DMS53 treated with DMSO at 0.1 percent for 48 hours (cell line): ENCODE results near the gene WDR18.

Experiments used
- DNase-seq: peaks from one replicate; lab custom pipeline; 2025; ENCODE audit not compliant: unreplicated experiment; lab: John Stamatoyannopoulos, UW

Gene WDR18

DNA sequence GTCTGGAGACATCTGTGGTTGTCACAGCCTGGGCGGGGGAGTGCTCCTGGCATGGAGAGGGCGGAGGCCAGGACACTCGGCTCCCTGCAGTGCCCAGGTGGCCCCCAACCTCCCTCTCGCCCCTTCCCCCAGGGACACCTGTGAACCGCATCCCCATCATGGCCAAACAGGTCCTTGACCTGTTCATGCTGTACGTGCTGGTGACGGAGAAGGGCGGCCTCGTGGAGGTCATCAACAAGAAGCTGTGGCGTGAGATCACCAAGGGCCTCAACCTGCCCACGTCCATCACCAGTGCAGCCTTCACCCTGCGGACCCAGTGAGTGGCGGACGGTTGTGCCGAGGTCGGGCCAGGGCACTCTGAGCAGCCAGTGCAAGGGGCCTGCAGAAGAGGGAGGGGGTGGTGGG lies 20.0 kb upstream of the WDR18 start:
- no peak for DNase-seq

DNA sequence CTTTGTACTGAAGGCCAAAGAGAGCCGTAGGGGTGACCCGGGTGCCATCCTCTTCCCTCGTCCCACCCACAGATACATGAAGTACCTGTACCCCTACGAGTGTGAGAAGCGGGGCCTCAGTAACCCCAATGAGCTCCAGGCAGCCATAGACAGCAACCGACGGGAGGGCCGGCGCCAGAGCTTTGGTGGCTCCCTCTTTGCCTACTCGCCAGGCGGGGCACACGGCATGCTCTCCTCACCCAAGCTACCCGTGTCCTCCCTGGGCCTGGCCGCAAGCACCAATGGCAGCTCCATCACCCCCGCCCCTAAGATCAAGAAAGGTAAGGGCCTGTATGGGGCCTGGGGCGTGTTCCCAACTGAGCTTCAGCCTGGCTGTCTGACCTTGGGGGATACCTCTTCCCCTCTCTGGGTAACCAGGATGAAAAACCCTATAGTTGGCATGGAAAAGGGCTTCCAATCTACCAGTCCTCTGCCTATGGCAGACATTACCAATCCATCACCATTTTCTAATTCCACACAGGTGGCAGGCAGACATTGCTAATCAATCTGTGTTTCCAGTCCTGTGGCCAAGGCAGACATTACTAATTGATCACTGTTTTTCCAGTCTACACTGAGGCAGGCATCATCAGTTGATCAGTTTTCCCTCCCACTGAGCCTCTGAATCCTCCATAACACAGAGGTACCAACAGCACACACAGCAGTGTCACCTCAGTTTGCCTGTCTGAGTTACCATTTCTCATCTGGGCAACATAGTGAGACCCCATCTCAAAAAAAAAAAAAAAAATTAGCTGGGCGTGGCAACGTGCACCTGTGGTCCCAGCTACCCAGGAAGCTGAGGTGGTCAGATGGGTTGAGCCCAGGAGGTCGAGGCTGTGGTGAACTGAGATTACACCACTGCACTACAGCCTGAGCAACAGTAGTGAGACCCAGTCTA lies 19.1 kb upstream of the WDR18 start:
- no peak for DNase-seq

DNA sequence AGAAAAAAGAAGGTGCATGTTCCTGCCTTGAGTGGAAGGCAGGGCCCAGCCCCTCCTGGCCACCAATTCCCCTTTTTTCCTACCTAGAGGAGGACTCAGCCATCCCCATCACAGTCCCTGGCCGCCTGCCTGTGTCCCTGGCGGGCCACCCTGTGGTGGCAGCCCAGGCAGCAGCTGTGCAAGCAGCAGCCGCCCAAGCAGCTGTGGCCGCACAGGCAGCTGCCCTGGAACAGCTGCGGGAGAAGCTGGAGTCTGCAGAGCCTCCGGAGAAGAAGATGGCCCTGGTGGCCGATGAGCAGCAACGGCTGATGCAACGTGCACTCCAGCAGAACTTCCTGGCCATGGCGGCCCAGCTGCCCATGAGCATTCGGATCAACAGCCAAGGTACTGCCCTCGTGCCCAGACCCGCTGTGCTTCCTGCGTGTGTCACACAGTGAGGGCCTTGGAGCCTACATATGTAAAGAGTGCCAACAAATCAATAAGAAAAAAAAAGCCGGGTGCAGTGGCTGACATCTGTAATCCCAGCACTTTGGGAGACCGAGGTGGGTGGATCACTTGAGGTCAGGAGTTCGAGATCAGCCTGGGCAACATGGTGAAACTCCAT lies 17.6 kb upstream of the WDR18 start:
- no peak for DNase-seq

DNA sequence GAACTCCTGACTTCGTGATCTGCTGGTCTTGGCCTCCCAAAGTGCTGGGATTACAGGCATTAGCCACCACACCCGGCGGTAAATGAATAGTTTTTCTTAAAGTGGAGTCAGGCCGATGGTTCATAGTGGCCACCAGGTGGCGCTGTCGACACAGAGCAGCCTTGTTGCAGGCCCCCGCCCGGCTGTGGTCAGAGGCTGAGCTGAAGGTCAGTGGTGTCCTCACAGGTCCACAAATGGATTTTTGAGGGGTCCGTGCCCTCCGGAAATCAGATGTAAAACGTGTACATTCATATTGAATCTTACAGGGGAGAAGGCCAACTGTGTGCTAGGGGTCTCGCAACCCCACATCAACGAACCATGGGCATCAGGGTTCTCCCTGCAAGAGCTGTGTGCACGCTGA lies 13.4 kb upstream of the WDR18 start:
- DNase-seq = no peak

DNA sequence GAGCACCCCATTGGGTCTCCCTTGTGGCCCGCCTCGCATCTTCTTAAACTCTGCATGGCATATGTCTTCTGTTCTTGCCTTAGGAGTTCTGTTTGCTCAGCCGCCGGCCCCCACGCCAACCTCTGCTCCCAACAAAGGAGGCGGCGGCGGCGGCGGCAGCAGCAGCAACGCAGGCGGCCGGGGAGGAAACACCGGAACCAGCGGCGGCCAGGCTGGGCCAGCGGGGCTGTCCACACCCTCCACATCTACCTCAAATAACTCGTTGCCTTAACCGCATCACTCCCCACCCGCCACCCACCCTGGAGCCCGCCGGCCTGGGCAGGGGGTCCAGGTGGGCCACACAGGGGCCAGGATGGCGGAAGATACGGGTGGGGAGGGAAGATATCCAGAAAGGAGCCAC lies 12.3 kb upstream of the WDR18 start:
- no peak for DNase-seq

DNA sequence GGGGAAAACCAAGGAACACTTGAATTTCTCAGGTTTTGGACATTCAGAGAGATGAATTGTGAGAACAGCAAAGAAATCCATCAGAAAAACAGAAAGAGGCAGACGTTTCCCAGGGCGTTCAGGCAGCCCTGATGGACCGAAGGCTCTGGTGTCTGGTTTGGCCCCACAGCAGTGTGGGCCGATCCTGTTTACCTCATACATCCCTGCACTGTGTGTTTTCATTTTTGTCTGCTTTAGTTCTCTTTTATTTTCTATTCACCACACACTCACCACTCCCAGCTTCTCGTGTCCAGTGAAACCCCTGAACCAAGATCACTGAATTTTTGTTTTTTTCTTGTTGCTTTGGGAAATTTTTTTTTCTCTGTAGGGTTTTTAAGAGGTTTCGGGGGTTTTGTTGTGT lies 11.9 kb upstream of the WDR18 start:
- no peak for DNase-seq

DNA sequence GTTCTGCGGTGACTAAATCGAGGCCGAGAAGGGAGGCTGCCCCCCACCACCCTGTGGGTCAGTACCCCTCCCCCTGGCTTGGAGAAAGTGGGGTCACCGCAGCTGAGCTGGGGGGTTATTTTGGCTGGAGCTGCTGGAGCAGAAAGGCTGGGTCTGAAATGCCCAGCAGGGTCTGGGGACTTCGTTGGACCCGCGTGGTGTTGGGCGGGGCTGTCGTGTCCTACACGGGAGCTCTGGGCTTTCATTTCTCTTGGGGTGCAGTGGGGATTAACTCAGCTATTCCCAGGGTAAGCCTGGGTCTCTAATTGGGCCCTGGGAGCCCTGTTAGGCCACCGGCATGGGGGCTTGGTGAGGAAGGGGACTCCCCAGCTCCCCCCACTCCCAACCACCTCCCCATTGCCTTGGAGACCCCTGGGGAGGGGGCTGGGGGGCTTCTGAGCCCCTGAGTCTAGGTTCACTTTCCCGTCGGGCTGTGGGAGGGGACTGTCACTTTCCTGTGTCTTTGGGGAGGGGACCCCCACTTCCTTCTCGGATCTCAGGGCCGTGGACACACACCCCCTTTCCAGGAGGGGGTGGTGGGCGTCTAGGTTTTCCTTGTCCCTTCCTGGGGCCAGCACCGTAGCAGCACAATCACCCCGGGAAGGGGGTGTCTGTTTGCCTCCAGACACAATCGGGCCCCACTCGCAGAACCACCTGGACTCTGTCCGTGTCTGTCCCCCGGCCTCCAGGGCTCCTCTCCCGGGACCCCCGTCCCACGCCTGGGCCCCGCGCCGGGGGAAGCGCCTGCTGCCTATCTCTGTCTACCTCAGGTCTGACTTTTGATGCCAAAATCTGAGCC lies 10.2 kb upstream of the WDR18 start:
- no peak for DNase-seq

DNA sequence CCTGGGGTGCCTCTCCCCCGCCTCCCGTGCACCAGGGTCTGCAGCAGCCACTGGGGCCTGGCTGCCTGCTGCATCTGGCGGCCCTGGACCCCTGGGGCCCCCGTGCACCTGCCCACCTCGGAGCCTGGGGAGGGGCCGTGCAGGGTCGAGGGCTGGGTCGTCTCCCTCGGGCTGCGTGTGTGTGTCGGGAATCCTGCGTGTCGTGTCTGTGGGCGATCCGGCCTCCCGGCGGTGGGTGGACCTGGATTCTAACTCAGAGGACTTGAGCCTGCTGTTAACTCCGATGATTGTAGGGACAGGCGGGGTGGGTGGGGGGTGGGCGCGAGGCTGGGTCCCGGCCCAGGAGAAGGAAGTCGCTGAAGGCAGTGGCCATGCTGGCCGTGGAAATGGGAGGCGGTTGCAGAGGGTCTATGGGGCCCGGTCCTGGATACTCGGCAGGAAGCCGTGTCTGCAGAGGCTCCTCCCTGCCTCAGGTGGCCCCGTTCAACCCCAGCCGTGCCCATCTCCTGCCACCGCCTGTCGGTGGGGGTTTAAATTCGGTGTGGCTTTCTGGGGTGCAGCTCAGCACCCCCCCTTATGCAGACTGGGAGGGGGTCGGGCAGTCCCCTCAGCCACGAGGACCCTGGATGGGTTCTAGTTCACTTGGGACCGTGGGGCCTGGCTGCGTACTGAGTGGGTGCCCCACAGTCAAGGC lies 9.4 kb upstream of the WDR18 start:
- DNase-seq = no peak

DNA sequence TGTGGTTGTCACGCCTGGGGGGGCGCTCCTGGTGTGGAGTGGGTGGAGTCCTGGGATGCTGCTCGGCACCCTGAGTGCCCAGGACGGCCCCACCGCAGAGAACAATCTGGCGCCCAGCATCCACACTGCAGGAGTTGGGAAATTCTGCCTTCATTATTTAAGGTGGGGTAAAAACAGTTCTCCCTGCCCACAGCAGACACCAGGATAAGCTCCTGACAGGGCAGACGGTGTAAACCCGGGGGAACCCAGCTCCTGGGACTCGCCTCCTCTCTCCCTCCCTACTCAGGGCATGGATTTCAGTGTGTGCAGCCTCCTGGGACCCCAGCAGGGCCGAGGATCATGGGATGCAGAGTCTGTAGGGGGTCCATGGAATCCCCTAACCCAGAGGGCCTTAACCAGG lies 7.7 kb upstream of the WDR18 start:
- no peak for DNase-seq

DNA sequence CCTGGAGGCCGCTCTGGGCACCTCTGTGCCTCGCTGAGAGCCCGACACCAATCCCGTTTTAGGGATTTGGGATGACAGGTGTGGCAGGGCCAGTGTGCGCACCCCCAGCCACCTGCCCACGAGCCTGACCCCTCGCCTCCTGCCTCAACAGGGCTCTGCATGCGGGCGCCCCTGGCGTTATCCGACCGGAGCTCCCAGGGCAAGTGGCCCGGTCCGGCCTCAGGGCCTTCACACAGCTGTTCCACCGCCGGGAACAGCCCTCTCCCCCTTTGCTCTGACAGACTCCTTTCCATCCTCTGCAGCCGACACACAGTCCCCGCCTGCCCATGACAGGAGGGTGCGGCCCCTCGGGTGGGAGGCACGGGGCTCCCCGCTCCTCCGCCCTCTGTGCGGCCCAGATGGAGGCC lies 7.1 kb upstream of the WDR18 start:
- DNase-seq = no peak

DNA sequence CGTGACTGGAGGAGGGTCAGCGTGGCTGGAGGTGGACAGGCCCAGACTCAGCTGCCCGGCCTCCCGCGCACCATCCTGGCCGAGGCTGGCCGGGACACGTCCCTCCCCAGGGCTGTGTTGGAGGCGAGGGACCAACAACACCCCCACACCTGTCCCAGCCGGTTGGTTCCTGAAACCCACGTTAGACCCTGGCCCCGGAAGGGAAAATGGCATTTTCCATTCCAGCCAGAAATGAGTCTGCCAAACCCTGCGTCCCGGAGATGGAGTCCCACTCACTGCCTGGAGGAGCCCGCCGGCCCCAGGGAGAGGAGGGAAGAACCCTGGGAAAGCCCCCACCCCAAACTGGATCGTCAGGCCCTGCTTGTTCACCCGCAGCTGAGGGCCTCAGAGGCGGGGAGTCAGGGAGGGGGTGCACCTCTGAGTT lies 4.8 kb upstream of the WDR18 start:
- no peak for DNase-seq

DNA sequence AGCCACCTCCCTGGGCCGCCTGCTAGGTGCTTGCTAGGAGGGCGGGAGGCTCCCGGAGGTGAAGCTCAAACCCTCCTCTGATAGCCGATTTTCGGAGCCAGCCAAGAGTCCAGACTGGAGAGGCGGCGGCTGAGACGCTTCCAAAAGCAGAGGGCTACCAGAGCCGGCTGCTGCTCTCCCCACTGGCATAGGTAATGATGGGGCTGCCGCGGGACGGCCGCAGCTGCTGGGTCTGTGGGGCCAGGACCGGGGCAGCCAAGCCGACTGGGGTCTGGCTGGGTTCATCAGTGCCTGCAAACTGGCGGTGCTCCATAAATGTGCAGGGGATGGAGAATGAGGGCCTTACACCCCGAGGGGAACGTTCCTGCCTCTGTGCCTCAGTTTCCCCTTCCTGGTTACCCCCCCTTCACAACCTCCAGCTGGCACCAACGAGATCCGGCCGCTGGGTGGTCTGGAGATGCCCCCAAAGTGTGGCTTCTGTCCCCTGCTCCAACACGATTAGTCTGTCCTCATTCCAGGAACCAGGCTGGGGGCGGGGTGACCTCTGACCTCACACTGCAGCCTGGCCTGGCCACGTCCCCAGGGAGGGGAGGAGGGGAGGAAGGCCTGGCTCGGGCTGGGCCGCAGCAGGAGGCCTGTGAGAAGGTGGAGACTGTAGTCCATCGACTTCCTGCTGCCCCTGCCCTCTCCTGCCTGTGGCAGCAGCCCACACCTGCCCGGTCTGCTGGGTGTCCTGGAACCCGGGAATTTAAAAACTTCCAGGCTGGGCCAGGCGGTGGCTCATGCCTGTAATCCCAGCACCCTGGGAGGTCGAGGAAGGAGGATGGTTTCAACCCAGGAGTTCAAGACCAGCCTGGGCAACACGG lies 3.8 kb upstream of the WDR18 start:
- DNase-seq = no peak

DNA sequence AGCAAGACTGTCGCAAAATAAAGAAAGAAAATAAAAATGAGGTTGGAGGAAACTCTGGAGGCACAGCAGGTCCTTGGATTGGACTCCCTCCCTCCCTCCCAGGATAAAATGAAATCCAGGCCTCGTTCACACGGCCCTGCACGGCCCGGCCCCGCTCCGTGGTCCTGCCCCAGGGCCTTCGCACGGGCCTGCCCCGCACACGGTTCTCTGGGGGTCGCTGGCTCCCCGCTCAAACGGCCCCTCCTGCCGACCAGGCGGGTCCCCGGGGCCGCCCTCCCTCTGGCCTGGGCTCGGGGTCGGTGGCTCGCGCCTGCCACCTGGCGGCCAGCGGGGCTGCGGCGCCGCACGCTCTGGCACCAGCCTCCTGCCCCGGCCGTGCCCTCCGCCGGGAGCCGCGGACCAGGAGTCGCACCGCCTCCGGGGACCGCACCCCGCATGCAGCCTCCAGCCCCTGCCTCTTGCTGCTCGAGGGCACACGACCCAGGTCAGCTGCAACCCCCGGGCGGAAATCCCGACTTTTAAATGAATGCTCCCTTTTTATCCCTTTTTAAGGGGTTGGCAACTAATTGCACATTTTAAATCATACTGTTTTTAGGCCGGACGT lies 1.5 kb upstream of the WDR18 start:
- no peak for DNase-seq

DNA sequence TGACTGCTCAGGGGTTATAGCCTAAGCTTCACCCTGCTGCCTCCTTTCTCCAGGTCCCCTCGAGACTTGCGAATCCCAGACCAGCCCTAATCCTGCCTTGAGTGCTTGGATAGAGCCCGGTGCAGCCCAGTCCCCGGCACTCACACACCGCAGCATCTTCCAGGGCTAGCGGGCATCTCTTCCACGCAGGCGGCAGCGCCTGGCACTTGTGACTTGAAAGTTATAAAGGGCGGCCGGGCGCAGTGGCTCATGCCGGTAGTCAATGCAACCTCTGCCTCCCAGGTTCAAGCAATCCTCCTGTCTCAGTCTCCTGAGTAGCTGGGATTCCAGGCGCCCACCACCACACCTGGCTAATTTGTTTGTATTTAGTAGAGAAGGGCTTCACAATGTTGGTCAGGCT lies 1.9 kb downstream of the WDR18 start:
- DNase-seq = no peak

DNA sequence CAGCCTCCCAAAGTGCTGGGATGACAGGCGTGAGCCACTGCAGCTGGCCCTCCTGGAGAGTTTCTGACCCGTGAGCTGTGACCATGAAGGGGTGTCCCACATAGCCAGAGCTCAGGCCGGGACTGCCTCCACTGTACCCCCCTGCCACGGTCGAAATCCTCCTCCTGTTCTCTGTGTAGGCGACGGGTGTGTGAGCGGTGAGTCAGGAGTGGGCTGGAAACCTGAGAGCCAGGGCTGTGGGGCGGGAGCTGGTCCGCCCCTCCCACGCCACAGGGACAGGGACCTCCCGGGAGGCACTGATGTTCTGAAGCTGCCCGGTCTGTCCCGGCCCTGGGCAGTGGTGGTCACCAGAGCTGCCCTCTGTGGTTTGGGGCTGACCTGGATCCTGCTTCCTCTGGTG lies 3.9 kb downstream of the WDR18 start:
- no peak for DNase-seq

DNA sequence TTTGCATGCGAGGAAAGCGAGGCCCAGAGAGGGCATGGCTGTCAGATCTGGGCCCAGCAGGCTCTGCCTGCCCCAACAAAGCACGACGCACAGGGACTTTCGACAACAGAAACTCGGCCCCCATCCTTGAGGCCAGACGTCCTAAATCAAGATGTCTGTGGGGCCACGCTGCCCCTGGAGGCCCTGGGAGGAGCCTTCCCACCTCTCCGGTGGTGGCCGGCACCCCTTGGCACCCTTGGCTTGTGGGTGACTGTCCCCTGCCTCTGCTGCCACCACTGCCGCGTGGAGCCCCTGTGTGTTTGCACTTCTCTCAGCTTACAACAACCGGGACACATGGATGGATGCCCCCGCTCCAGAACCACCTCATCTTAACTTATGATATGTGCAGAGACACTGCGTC lies 4.4 kb downstream of the WDR18 start:
- no peak for DNase-seq

DNA sequence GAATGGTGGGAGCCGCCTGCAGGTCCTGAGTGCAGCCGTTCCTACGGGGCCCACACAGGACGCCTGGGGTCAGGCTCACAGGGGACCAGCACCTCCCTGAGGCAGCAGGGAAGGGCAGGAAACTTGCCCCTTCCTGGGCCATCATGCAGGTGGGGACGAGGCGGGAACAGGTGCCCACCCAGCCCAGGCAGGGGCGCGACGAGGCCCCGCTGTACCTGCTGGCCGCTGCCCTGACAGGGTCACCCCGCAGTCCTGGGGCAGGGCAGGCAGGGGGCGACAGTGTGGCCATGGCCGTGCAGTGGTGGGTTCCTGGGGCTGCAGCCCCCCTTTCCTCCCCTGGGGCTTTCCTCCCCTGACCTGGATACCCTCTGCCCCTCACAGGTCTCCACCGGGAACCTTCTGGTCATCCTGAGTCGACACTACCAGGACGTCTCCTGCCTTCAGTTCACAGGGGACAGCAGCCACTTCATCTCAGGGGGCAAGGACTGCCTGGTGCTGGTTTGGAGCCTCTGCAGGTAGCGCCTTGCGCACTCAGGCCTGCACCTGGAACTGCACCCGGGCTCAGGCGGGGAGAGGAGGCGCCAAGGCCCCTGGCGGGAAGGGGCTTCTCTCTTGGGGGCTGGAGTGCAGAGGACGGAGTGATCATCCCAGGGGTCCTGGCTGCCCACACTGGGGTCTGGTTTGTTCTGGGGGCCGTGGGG lies 5.4 kb downstream of the WDR18 start:
- DNase-seq = no peak

DNA sequence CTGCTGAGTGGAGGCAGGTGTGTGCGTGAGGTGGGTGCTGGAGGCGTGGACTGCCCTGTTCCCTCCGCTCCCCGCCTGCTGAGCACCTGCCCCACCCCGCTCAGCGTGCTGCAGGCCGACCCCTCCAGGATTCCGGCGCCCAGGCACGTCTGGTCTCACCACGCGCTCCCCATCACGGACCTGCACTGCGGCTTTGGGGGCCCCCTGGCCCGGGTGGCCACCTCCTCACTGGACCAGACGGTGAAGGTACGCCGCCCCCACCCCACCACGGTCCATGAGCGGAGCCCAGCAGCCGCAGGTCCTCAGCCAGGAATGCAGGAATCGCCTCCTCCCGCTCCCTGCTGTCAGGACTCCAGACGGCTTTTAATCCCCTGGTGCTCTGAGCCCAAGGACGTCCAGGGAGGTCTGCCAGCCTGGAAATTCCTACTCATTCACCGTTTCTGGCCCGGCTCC lies 6.0 kb downstream of the WDR18 start:
- no peak for DNase-seq

DNA sequence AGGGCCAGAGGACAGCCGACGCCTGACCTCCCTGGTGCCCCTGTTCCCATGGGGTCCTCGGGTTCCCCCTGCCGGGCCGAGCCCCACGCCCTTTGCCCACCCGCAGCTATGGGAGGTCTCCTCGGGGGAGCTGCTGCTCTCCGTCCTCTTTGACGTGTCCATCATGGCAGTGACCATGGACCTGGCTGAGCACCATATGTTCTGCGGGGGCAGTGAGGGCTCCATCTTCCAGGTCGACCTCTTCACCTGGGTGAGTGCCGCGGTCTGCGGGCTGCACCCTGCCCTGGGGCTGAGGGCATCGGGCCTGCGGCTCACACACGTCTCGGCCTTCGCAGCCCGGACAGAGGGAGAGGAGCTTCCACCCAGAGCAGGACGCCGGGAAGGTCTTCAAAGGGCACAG lies 6.6 kb downstream of the WDR18 start:
- no peak for DNase-seq
